Suprapubic skin (tissue), 3 donors: ENCODE measurements around the gene CADM2.

ENCODE experiments used
- POLR2A ChIP-seq, 2 donors: fragments of 450-650 bp; IDR thresholded peaks; one replicate each; pipeline ENCODE4 v1.6.1; 2017; ENCODE audit warnings: antibody characterized with exemption in 2 of 2, mild to moderate bottlenecking in 2 of 2, moderate library complexity in 2 of 2
- TF ChIP-seq, protein P1 (sequence below), 2 donors: fragments of 200-600 bp in 1 of 2; fragments of 450-650 bp in 1 of 2; sonication (generic) in 1 of 2; IDR thresholded peaks; one replicate each; pipeline ENCODE4 v1.5.1; 2016 to 2019; ENCODE audit warnings: antibody characterized with exemption in 2 of 2, mild to moderate bottlenecking in 1 of 2, moderate library complexity in 1 of 2

DNA sequence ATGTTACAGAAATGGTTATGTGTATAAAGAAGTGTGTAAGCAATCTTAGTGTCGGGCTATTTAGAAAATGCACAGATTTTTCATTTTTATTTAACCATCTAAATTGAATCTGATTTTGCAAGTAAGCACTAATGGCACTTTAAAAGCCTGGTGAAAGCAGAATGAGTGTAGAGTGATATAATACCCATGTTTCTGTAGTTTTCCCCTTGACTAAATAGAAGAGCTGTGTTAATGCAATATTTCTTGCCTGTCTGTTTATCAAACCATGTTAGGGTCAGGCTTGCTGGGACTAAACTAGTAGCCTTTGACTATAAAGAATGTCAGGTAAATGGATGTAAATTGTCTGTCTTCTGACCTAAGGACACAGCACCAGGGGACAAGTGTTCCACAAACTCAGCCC is 714.0 kb downstream of the CADM2 start:
- TF ChIP-seq, protein P1, sequence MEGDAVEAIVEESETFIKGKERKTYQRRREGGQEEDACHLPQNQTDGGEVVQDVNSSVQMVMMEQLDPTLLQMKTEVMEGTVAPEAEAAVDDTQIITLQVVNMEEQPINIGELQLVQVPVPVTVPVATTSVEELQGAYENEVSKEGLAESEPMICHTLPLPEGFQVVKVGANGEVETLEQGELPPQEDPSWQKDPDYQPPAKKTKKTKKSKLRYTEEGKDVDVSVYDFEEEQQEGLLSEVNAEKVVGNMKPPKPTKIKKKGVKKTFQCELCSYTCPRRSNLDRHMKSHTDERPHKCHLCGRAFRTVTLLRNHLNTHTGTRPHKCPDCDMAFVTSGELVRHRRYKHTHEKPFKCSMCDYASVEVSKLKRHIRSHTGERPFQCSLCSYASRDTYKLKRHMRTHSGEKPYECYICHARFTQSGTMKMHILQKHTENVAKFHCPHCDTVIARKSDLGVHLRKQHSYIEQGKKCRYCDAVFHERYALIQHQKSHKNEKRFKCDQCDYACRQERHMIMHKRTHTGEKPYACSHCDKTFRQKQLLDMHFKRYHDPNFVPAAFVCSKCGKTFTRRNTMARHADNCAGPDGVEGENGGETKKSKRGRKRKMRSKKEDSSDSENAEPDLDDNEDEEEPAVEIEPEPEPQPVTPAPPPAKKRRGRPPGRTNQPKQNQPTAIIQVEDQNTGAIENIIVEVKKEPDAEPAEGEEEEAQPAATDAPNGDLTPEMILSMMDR (IDR thresholded peaks at IDR 0.05) = no peak
- no peak for TF ChIP-seq POLR2A (IDR thresholded peaks at IDR 0.05)
